Measurements from ENCODE around the gene HERPUD1.
A peak's percentile ranks its signal among the peaks of the same experiment; 100 is the strongest.

Gene HERPUD1

DNA sequence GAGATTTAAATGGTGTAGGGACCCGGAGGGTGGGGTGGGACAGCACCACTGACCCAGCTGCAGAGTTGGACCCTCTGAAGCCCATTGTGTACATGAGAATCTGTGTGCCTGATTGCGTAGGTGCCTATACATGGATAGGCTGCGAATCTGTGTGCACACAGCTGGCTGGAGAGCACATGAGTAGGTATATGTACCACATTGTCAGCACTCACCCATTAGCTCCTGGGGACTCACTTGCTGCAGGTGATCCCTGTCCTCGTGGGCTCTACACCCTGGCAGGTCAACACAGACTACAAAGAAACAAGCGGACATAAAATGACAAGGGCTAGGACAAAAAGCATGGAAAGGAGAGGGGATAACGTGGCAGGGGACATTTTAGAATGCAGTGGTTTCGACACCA is 18.5 kb downstream of the HERPUD1 start:
- in situ Hi-C loops (cut with MboI; ENCODE audit: low pct_unique_long_range_greater_than_20kb, low sequenced_read_pairs), result no loop called here
- no peak for DNase-seq

- in situ Hi-C loops (cut with MboI; ENCODE audit: low pct_unique_long_range_greater_than_20kb, low sequenced_read_pairs), result no loop called here
- DNase-seq, result peak; percentile 76
These were observed 19.2 kb downstream of the HERPUD1 start for GRCh38 chr16:56950881-56951771.

DNA sequence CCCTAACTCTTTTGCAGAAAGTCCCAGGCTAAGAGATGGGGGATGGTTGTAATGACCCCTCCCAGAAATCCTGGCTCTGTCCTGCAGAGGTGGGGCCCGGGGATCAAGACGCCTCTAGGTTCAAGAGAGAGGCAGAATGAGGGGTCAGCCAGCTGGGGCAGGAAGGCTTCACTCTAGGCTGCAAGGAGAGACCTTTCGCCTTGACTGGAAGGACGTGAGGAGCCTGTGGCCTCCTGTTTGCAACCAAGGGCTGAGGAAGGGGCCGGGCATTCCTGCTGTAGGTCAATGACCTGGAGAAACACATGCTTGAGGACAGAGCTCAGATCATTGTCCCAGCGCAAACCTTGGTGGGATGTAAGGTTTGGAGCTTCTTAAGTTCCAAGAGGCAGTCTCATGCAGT is 21.1 kb downstream of the HERPUD1 start:
- in situ Hi-C loops (cut with MboI; ENCODE audit: low pct_unique_long_range_greater_than_20kb, low sequenced_read_pairs), result no loop called here
- no peak for DNase-seq

DNA sequence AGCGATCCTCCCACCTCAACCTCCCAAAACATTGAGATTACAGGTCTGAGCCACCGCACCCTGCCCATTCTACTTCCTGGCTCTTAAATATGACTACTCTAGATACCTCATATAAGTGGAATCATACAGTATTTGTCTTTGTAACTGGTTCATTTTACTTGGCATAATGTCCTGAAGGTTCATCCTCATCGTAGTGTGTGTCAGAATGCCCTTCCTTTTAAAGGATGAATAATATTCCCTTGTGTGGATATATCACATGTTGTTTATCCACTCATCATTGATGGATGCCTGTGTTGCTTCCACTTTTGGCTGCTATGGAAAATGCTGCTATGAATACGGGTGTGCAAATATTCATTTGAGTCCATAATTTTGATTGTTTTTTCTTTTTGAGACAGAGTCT is 24.1 kb downstream of the HERPUD1 start:
- in situ Hi-C loops (cut with MboI; ENCODE audit: low pct_unique_long_range_greater_than_20kb, low sequenced_read_pairs), result no loop called here
- no peak for DNase-seq

- no peak for DNase-seq
- in situ Hi-C loops (cut with MboI; ENCODE audit: low pct_unique_long_range_greater_than_20kb, low sequenced_read_pairs), result no loop called here
These were observed 24.8 kb downstream of the HERPUD1 start for GRCh38 chr16:56956756-56957155.

- no peak for DNase-seq
- in situ Hi-C loops (cut with MboI; ENCODE audit: low pct_unique_long_range_greater_than_20kb, low sequenced_read_pairs), result no loop called here
These were observed 28.8 kb downstream of the HERPUD1 start for GRCh38 chr16:56960681-56961281.

DNA sequence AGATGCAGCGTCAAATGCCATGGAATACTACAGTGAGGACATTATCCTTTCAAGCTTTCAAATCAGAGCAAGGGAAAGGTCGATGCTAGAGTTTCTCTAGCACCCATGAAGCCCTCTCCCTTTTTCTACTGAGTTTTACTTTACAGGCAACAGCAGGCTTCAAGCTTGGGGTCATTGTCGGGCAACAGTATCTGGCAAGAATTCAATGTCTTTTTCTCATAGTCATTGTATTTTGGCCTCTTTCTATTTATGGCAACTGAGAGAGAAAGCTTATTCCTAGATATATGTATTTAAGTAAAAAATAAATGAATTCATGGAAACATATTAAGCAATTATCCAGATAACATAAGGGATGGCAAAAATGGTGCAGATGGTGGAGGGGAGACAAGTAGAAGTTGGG is 29.4 kb downstream of the HERPUD1 start:
- in situ Hi-C loops (cut with MboI; ENCODE audit: low pct_unique_long_range_greater_than_20kb, low sequenced_read_pairs), result no loop called here
- no peak for DNase-seq

GRCh38 chr16:56961851-56962281 is 29.9 kb downstream of the HERPUD1 start, which contains the start of gene CETP:
Gene CETP (plus strand): TSS chr16:56961950. CDS start chr16:56961980, 30 bp downstream.
- in situ Hi-C loops (cut with MboI; ENCODE audit: low pct_unique_long_range_greater_than_20kb, low sequenced_read_pairs), result no loop called here
- no peak for DNase-seq

DNA sequence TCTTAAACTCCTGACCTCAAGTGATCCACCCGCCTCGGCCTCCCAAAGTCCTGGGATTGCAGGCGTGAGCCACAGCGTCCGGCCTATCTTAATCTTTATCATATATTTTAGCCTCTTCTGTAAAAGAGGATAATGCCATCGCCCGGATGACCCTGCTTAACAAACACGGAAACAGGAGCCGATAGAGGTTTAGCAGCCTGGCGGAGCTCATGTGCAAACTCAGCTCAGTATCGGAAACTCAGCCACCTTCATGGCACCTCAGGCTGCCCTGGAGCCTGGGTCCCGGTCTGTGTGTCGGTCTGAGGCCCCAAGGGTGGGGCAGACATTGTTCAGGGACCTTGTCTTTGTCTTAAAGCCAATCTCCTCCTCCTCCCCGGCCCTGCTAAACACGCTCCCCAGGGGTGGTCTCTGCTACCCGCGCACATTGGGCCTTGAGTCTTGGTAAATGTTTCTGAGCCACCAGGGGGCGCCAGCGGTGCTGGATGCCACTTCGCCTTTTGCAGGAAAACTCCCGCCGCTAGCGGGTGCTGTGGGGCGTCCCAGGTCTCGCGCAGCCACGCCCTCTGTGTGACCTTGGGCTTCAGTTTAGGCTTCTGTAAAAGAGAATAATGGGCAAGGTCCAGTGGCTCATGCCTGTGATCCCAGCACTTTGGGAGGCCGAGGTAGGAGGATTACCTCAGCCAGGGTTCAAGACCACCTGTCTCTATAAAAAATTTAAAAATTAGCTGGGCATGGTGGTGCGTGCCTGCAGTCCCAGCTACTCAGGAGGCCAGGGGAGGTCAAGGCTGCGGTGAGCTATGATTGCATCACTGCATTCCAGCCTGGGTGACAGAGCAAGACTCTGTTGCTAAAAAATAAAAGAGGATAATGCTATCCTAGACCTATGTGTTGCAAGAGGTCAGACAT is 32.6 kb downstream of the HERPUD1 start:
- in situ Hi-C loops (cut with MboI; ENCODE audit: low pct_unique_long_range_greater_than_20kb, low sequenced_read_pairs), result no loop called here
- peak; percentile 94 for DNase-seq

DNA sequence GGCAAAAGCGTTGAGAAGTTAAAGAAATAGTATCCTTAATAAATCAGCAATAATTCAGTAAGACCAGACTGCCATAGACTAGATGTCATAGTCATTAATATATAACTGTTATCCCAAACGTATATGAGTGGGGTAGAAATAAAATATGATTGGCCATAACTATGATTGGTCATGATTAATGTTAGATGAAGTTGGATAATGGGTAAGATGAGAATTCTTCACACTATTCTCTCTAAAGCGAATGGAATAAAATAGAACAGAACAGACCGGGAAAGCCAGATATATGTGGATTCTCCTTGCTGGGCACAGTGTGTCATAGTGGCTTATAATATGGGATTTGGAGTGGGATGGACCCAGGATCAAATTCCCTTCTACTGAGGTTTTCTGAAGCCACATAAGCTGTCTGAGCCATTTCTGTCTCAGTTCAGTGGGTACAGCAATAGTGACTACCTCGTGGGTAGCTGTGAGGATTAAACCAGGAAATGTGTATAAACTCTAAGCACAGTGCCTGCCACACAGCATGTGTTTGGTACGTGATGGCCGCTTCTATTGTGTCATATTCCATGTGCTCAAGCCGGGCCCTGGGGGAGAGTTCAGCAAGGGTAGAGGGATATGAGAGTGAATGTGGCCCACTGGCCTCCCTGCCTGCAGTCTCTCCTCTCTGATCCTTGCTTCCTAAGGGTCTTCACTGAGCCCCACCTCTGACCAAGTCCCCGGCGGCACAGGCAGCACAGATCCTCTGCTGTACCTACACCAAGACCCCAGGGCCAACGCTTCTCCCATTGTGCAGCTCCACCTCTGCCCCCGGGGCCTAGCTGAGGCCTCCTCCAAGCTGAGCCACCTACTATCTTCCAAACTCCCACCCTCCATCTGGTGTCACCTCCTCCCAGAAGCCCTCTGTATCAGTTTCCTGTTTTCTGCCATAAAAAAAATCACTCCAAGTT is 33.5 kb downstream of the HERPUD1 start:
- peak; percentile 44 for DNase-seq
- in situ Hi-C loops (cut with MboI; ENCODE audit: low pct_unique_long_range_greater_than_20kb, low sequenced_read_pairs), result no loop called here

- in situ Hi-C loops (cut with MboI; ENCODE audit: low pct_unique_long_range_greater_than_20kb, low sequenced_read_pairs), result no loop called here
- DNase-seq, result no peak
These were observed 34.1 kb downstream of the HERPUD1 start for GRCh38 chr16:56966093-56966475.

DNA sequence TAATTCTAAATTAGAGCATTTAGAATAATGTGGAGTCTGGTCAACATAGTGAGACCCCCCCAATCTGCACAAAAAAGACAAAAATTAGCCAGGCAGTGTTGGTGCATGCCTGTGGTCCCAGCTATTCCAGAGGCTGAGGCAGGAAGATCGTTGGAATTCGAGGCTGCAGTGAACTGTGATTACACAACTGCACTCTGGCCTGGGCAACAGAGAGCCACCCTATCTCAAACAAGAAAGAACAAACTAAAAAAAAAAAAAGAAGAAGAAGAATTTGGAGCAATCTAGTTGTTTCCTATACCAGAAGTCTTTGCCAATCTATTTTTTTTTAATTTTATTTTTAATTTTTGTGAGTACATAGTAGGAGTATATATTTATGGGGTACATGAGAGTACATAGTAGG is 35.8 kb downstream of the HERPUD1 start:
- in situ Hi-C loops (cut with MboI; ENCODE audit: low pct_unique_long_range_greater_than_20kb, low sequenced_read_pairs), result no loop called here

GRCh38 chr16:56969769-56970168 is 37.8 kb downstream of the HERPUD1 start:
- in situ Hi-C loops (cut with MboI; ENCODE audit: low pct_unique_long_range_greater_than_20kb, low sequenced_read_pairs), result no loop called here

More for the DNA sequence above, 35.8 kb downstream of the HERPUD1 start:
- DNase-seq, result no peak

DNA sequence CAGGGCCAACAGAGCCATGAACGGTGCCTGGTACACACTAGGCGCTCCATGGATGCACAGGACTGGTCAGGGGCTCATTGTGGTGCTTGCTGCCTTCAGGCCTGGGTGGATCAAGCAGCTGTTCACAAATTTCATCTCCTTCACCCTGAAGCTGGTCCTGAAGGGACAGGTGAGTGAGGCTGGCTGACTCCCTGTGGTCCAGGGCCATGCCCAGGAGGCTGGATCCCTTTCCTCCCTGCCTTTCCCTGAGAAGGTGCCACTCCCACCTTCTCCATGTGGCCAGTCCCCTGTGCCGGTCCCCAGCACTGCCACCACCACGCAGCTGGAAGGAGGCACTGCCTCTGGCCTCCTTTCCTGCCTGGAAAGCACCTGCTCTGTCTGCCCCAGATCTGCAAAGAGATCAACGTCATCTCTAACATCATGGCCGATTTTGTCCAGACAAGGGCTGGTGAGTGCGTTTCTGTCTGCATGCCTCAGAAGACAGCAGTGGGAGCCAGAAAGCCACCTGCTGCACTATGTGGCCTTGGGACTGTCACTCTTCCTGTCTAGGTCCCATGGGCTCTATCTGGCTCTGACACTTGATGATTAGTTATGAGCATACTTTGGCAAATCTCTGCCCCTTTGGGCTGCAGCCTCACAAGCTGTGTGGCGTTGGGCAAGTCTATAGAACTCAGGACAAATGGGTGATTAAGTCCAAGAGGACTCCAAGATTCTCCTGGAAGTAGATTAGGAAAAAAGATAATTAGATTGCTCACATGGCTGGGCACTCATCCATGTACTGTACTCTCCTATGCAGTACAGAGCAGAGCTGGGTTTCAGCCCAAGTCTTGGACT is 39.2 kb downstream of the HERPUD1 start:
- DNase-seq, result no peak

More at GRCh38 chr16:56969769-56970168, 37.8 kb downstream of the HERPUD1 start:
- DNase-seq, result no peak

GRCh38 chr16:56971768-56972043 is 39.8 kb downstream of the HERPUD1 start:
- DNase-seq, result no peak
- in situ Hi-C loops (cut with MboI; ENCODE audit: low pct_unique_long_range_greater_than_20kb, low sequenced_read_pairs), result no loop called here

More for the DNA sequence above, 39.2 kb downstream of the HERPUD1 start:
- in situ Hi-C loops (cut with MboI; ENCODE audit: low pct_unique_long_range_greater_than_20kb, low sequenced_read_pairs), result no loop called here

- in situ Hi-C loops (cut with MboI; ENCODE audit: low pct_unique_long_range_greater_than_20kb, low sequenced_read_pairs), result no loop called here
- no peak for DNase-seq
These were observed 40.7 kb downstream of the HERPUD1 start for GRCh38 chr16:56972403-56973293.

GRCh38 chr16:56973294-56973689 is 41.4 kb downstream of the HERPUD1 start:
- in situ Hi-C loops (cut with MboI; ENCODE audit: low pct_unique_long_range_greater_than_20kb, low sequenced_read_pairs), result no loop called here
- DNase-seq, result no peak
